Progenitor cell of endocrine pancreas (in vitro differentiated cells): ENCODE data around the gene RNF31. TPM values are rescaled to one million over a fixed set of nuclear protein-coding genes. Genes with fewer than 3 reads are reported as not detected.

Experiments used
- DNase-seq: peaks from one replicate; pipeline ENCODE4 v3.0.0; 2021; ENCODE audit warnings: low spot score; ENCODE audit not compliant: unreplicated experiment
- H3K27ac Mint-ChIP-seq: 2 replicates; pipeline ENCODE4 v1.8.0; 2021; ENCODE audit warnings: mild to moderate bottlenecking, moderate library complexity, mixed read lengths
- H3K27me3 Mint-ChIP-seq: 2 replicates; pipeline ENCODE4 v1.8.0; 2021; ENCODE audit warnings: mixed read lengths
- H3K36me3 Mint-ChIP-seq: 2 replicates; pipeline ENCODE4 v1.8.0; 2022; ENCODE audit warnings: mixed read lengths; ENCODE audit not compliant: insufficient read depth
- H3K4me1 Mint-ChIP-seq: 2 replicates; pipeline ENCODE4 v1.8.0; 2021; ENCODE audit warnings: low read depth, mixed read lengths
- H3K4me3 Mint-ChIP-seq: 2 replicates; pipeline ENCODE4 v1.8.0; 2021; ENCODE audit warnings: low read depth, mild to moderate bottlenecking, moderate library complexity, mixed read lengths
- H3K9me3 Mint-ChIP-seq: 2 replicates; pipeline ENCODE4 v1.8.0; 2021; ENCODE audit warnings: low read depth, mixed read lengths
- total RNA-seq: library from RNA; stranded (reverse); gene quantifications from 2 replicates; pipeline ENCODE4 v1.2.1, GENCODE V29; 2021
- TF ChIP-seq, protein P1 (sequence below): fragments of 200-600 bp; sonication (generic); IDR thresholded peaks from one replicate; pipeline ENCODE4 v1.5.0; 2021; ENCODE audit warnings: antibody characterized with exemption, mild to moderate bottlenecking; ENCODE audit not compliant: unreplicated experiment

Gene RNF31
- total RNA-seq, 1 donor from 2014 or later, result 104 TPM

GRCh38 chr14:24150993-24151392 is 3.7 kb downstream of the RNF31 start:
- H3K27ac Mint-ChIP-seq, result no peak overlapping the region
- H3K36me3 Mint-ChIP-seq, result peaks cover 15% of the 10 kb centered on the region
- TF ChIP-seq, protein P1, sequence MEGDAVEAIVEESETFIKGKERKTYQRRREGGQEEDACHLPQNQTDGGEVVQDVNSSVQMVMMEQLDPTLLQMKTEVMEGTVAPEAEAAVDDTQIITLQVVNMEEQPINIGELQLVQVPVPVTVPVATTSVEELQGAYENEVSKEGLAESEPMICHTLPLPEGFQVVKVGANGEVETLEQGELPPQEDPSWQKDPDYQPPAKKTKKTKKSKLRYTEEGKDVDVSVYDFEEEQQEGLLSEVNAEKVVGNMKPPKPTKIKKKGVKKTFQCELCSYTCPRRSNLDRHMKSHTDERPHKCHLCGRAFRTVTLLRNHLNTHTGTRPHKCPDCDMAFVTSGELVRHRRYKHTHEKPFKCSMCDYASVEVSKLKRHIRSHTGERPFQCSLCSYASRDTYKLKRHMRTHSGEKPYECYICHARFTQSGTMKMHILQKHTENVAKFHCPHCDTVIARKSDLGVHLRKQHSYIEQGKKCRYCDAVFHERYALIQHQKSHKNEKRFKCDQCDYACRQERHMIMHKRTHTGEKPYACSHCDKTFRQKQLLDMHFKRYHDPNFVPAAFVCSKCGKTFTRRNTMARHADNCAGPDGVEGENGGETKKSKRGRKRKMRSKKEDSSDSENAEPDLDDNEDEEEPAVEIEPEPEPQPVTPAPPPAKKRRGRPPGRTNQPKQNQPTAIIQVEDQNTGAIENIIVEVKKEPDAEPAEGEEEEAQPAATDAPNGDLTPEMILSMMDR, result no peak
- DNase-seq, result no peak
- H3K27me3 Mint-ChIP-seq, result no peaks in the 10 kb centered on the region
- H3K4me1 Mint-ChIP-seq, result peaks cover 12% of the 10 kb centered on the region
- H3K9me3 Mint-ChIP-seq, result no peaks in the 10 kb centered on the region
- no peak overlapping the region for H3K4me3 Mint-ChIP-seq

DNA sequence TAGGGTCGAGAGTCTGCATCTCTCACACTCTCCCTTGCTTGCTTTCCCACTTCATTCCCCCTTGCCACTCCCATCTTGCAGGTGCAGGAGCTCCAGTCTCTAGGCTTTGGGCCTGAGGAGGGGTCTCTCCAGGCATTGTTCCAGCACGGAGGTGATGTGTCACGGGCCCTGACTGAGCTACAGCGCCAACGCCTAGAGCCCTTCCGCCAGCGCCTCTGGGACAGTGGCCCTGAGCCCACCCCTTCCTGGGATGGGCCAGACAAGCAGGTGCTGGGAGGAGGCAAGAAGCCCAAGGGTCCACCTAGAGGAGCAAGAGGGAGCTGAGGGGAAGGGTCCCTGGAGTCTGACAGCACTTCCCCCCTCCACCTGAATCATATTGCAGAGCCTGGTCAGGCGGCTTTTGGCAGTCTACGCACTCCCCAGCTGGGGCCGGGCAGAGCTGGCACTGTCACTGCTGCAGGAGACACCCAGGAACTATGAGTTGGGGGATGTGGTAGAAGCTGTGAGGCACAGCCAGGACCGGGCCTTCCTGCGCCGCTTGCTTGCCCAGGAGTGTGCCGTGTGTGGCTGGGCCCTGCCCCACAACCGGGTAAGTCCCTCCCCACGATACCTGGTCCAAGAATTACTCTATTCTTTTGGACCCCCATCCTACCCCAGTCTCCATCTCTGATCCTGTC is 4.2 kb downstream of the RNF31 start:
- Mint-ChIP-seq H3K4me3 (no peak overlapping the region), H3K9me3 (no peaks in the 10 kb centered on the region), H3K4me1 (peaks cover 7% of the 10 kb centered on the region), H3K27me3 (no peaks in the 10 kb centered on the region), H3K36me3 (peaks cover 15% of the 10 kb centered on the region), H3K27ac (no peak overlapping the region)
- no peak for DNase-seq
- TF ChIP-seq, protein P1, result no peak

DNA sequence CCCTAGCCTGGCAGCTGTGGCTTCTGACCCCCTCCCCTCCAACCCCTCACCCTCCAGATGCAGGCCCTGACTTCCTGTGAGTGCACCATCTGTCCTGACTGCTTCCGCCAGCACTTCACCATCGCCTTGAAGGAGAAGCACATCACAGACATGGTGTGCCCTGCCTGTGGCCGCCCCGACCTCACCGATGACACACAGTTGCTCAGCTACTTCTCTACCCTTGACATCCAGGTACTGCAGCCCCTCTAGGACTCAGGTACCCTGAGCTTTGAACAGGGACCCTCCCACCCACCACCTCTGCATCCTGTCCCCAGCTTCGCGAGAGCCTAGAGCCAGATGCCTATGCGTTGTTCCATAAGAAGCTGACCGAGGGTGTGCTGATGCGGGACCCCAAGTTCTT is 7.8 kb downstream of the RNF31 start:
- Mint-ChIP-seq H3K36me3 (peaks cover 22% of the 10 kb centered on the region), H3K27ac (no peak overlapping the region), H3K27me3 (no peaks in the 10 kb centered on the region), H3K4me1 (no peaks in the 10 kb centered on the region), H3K4me3 (no peak overlapping the region), H3K9me3 (no peaks in the 10 kb centered on the region)
- TF ChIP-seq, protein P1, result no peak
- DNase-seq, result no peak

DNA sequence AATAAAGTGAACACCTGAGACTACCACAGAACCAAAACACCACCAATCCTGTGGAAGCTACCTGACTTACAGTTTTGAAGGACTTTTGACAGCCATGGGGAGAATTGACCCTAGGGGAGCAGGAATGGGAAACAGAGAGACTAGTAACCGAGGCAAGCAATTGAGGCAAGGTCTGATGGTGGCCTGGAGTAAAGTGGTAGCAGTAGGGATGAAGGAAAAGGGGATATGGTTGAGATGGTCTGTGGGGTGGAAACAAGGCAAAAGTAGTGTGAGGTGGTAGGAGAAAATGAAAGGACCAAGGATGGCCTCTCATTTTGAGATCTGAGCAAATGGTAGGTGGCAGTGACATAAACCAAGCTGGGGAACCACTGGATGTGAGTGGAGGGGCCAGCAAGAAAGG is 9.5 kb downstream of the RNF31 start:
- Mint-ChIP-seq H3K4me3 (no peak overlapping the region), H3K27me3 (no peaks in the 10 kb centered on the region), H3K4me1 (peaks cover 10% of the 10 kb centered on the region), H3K9me3 (no peaks in the 10 kb centered on the region), H3K27ac (no peak overlapping the region), H3K36me3 (peaks cover 22% of the 10 kb centered on the region)
- TF ChIP-seq, protein P1, result no peak
- no peak for DNase-seq

- no peak for DNase-seq
- Mint-ChIP-seq H3K9me3 (no peaks in the 10 kb centered on the region), H3K4me3 (no peak overlapping the region), H3K27ac (no peak overlapping the region), H3K27me3 (no peaks in the 10 kb centered on the region), H3K36me3 (peaks cover 21% of the 10 kb centered on the region), H3K4me1 (peaks cover 14% of the 10 kb centered on the region)
- TF ChIP-seq, protein P1, result no peak
Measured at GRCh38 chr14:24157331-24157730, 10.0 kb downstream of the RNF31 start.
